Endodermal cell (in vitro differentiated cells): ENCODE data around the gene RRP36. TPM values are rescaled to one million over a fixed set of nuclear protein-coding genes. Genes with fewer than 3 reads are reported as not detected.

ENCODE experiments used
- DNase-seq: peaks from one replicate; pipeline ENCODE4 v3.0.0-alpha.2; 2017
- H3K27ac ChIP-seq: 2 replicates; pipeline ENCODE4 v1.5.1; 2013; ENCODE audit warnings: mild to moderate bottlenecking, low read depth, low read length, moderate library complexity
- H3K27me3 ChIP-seq: 2 replicates; pipeline ENCODE4 v1.6.1; 2013; ENCODE audit warnings: mild to moderate bottlenecking, low read length, moderate library complexity; ENCODE audit not compliant: insufficient read depth, control insufficient read depth, poor library complexity, severe bottlenecking
- H3K36me3 ChIP-seq: 2 replicates; pipeline ENCODE4 v1.7.0; 2013; ENCODE audit warnings: mild to moderate bottlenecking, low read length, moderate library complexity; ENCODE audit not compliant: control insufficient read depth, insufficient read depth
- H3K4me1 ChIP-seq: one replicate; pipeline ENCODE4 v1.7.0; 2013; ENCODE audit warnings: low read length; ENCODE audit not compliant: control insufficient read depth, insufficient read depth
- H3K4me3 ChIP-seq: 2 replicates; pipeline ENCODE4 v1.5.1; 2013; ENCODE audit warnings: mild to moderate bottlenecking, low read length, moderate library complexity
- H3K9ac ChIP-seq: 2 replicates; pipeline ENCODE4 v1.6.1; 2013; ENCODE audit warnings: mild to moderate bottlenecking, low read length, moderate library complexity; ENCODE audit not compliant: poor library complexity, severe bottlenecking; ENCODE audit errors: extremely low read depth
- H3K9me3 ChIP-seq: 2 replicates; pipeline ENCODE4 v1.6.1; 2013; ENCODE audit warnings: mild to moderate bottlenecking, low read length, moderate library complexity; ENCODE audit not compliant: control insufficient read depth
- H3K27ac Mint-ChIP-seq: 2 replicates; pipeline ENCODE4 v1.8.0; 2020; ENCODE audit warnings: mixed read lengths
- H3K27me3 Mint-ChIP-seq: 2 replicates; pipeline ENCODE4 v1.8.0; 2021; ENCODE audit warnings: mild to moderate bottlenecking, mixed read lengths; ENCODE audit not compliant: insufficient read depth
- H3K36me3 Mint-ChIP-seq: 2 replicates; pipeline ENCODE4 v1.8.0; 2020; ENCODE audit warnings: low read depth, mixed read lengths
- H3K4me1 Mint-ChIP-seq: 2 replicates; pipeline ENCODE4 v1.8.0; 2020; ENCODE audit warnings: mixed read lengths
- H3K4me3 Mint-ChIP-seq: 2 replicates; pipeline ENCODE4 v1.8.0; 2020; ENCODE audit warnings: mild to moderate bottlenecking, moderate library complexity, mixed read lengths
- H3K9me3 Mint-ChIP-seq: 2 replicates; pipeline ENCODE4 v1.8.0; 2020; ENCODE audit warnings: mild to moderate bottlenecking, mixed read lengths
- CTCF ChIP-seq: fragments of 200-600 bp; sonication (generic); conservative IDR thresholded peaks from 2 replicates; pipeline ENCODE4 v1.5.0; 2021; ENCODE audit warnings: antibody characterized with exemption, mild to moderate bottlenecking
- WGBS, 2 experiments: methylation state at CpG; one replicate each; pipeline versions ENCODE4 v1.1.5 to v1.1.7; 2013; ENCODE audit warnings: missing lambda C conversion rate in 2 of 2, mixed read lengths in 1 of 2; ENCODE audit not compliant: insufficient coverage in 1 of 2, insufficient read length in 1 of 2; 5-methylcytosine and 5-hydroxymethylcytosine counted together
- total RNA-seq, 2 donors: library from RNA; stranded (reverse); fragmentation: NEBNext Ultra II Directional in 1 of 2; extraction: Animal tissue kit (Norgen Biotek cat#: 25700) in 1 of 2; gene quantifications; 2 replicates in 1 of 2; 3 replicates in 1 of 2; pipeline ENCODE4 v1.2.1, GENCODE V29; 2021

RRP36 gene
- total RNA-seq, 2 donors from 2014 or later = 76.9 to 80.6 TPM

GRCh38 chr6:43012364-43012763 is 9.1 kb upstream of the RRP36 start:
- no peak for DNase-seq
- Mint-ChIP-seq H3K27ac (no peak overlapping the region), H3K27me3 (peaks cover 1% of the 10 kb centered on the region), H3K9me3 (no peaks in the 10 kb centered on the region), H3K4me1 (peaks cover 27% of the 10 kb centered on the region), H3K36me3 (peaks cover 53% of the 10 kb centered on the region), H3K4me3 (peak overlapping the region; percentile 85)
- no peak overlapping the region for H3K9ac ChIP-seq
- peak overlapping the region; percentile 96 for H3K4me3 ChIP-seq
- H3K36me3 ChIP-seq = peaks cover 58% of the 10 kb centered on the region
- 89 to 93% methylated on average over 2 to 6 of the region's 6 CpGs for WGBS, 2 experiments
- no peaks in the 10 kb centered on the region for H3K9me3 ChIP-seq
- no peaks in the 10 kb centered on the region for H3K27me3 ChIP-seq
- no peak for TF ChIP-seq CTCF
- H3K27ac ChIP-seq = no peak overlapping the region
- peaks cover 8% of the 10 kb centered on the region for H3K4me1 ChIP-seq

GRCh38 chr6:43013097-43013842 is 8.2 kb upstream of the RRP36 start:
- Histone ChIP-seq H3K9ac (peak overlapping the region; percentile 77), H3K4me3 (peak overlapping the region; percentile 96), H3K9me3 (no peaks in the 10 kb centered on the region), H3K27me3 (no peaks in the 10 kb centered on the region), H3K27ac (no peak overlapping the region), H3K36me3 (peaks cover 58% of the 10 kb centered on the region), H3K4me1 (peaks cover 8% of the 10 kb centered on the region)
- Mint-ChIP-seq H3K9me3 (no peaks in the 10 kb centered on the region), H3K27me3 (peaks cover 1% of the 10 kb centered on the region), H3K4me3 (peak overlapping the region; percentile 85), H3K36me3 (peaks cover 53% of the 10 kb centered on the region), H3K4me1 (peaks cover 27% of the 10 kb centered on the region), H3K27ac (peak overlapping the region; percentile 83)
- no peak for TF ChIP-seq CTCF
- no peak for DNase-seq
- 9% methylated on average over 17 to 25 of the region's 25 CpGs for WGBS, 2 experiments

- Mint-ChIP-seq H3K36me3 (peaks cover 53% of the 10 kb centered on the region), H3K27ac (peak within 1 kb of the TSS; percentile 83), H3K4me3 (peak within 1 kb of the TSS; percentile 85), H3K27me3 (peaks cover 1% of the 10 kb centered on the region), H3K4me1 (peaks cover 27% of the 10 kb centered on the region), H3K9me3 (no peaks in the 10 kb centered on the region)
- WGBS, 2 experiments = 0% methylated on average over 24 to 51 of the region's 51 CpGs
- Histone ChIP-seq H3K27ac (peak within 1 kb of the TSS; percentile 84), H3K4me3 (peak within 1 kb of the TSS; percentile 100), H3K9ac (peak within 1 kb of the TSS; percentile 77), H3K4me1 (peaks cover 8% of the 10 kb centered on the region), H3K27me3 (no peaks in the 10 kb centered on the region), H3K9me3 (no peaks in the 10 kb centered on the region), H3K36me3 (peaks cover 58% of the 10 kb centered on the region)
- DNase-seq = peak; percentile 100
- no peak for TF ChIP-seq CTCF
These were observed 7.5 kb upstream of the RRP36 start, which contains the start of the genes KLHDC3 and MEA1 for GRCh38 chr6:43013843-43014433. TSS of gene KLHDC3 (plus strand) at chr6:43014249. CDS start at chr6:43017193, 2,944 bp downstream. TSS of gene MEA1 (minus strand) at chr6:43013946. CDS start at chr6:43013813, 133 bp downstream.
